Keratinocyte (primary cell): ENCODE measurements around the gene ADAMTS13. TPM values are rescaled to one million over a fixed set of nuclear protein-coding genes. Genes with fewer than 3 reads are reported as not detected.

Experiments used
- DNase-seq: peaks from one replicate; pipeline ENCODE4 v3.0.0-alpha.2; 2011; ENCODE audit warnings: low read depth, missing footprints, low spot score
- FAIRE-seq: peaks from 2 replicates; lab custom pipeline; 2011; peaks lifted over from hg19 to GRCh38; lab: Jason Lieb, UNC
- H2AFZ ChIP-seq: 2 replicates; pipeline ENCODE4 v1.6.0; 2012; ENCODE audit warnings: low read length, control low read depth, inconsistent platforms; ENCODE audit not compliant: control insufficient read depth
- H3K27ac ChIP-seq: 2 replicates; pipeline ENCODE4 v1.5.1; 2011; ENCODE audit warnings: low read length; ENCODE audit not compliant: control insufficient read depth, insufficient read depth
- H3K27me3 ChIP-seq: 3 replicates; pipeline ENCODE4 v1.6.0; 2011; ENCODE audit warnings: low read length; ENCODE audit not compliant: control insufficient read depth, insufficient read depth; ENCODE audit errors: extremely low read depth
- H3K36me3 ChIP-seq, 2 experiments: 2 replicates in 1 of 2; 3 replicates in 1 of 2; pipeline ENCODE4 v1.5.1; 2011; ENCODE audit warnings: low read length in 2 of 2, mild to moderate bottlenecking in 1 of 2; ENCODE audit not compliant: control insufficient read depth in 2 of 2, insufficient read depth in 2 of 2; ENCODE audit errors: extremely low read depth in 1 of 2
- H3K4me1 ChIP-seq: 3 replicates; pipeline ENCODE4 v1.5.1; 2011; ENCODE audit warnings: low read length; ENCODE audit not compliant: control insufficient read depth, insufficient read depth; ENCODE audit errors: extremely low read depth
- H3K4me2 ChIP-seq: 3 replicates; pipeline ENCODE4 v1.6.0; 2011; ENCODE audit warnings: low read depth, low read length; ENCODE audit not compliant: control insufficient read depth, insufficient read depth; ENCODE audit errors: extremely low read depth
- H3K4me3 ChIP-seq, 3 experiments: fragments of 200-600 bp in 1 of 3; sonication (generic) in 1 of 3; 2 replicates in 2 of 3; 3 replicates in 1 of 3; pipeline ENCODE4 v1.5.1; 2011 to 2016; ENCODE audit warnings: low read length in 3 of 3, mild to moderate bottlenecking in 3 of 3, control low read depth in 2 of 3, inconsistent platforms in 1 of 3, low read depth in 1 of 3, mixed read lengths in 1 of 3, mixed run types in 1 of 3, moderate library complexity in 1 of 3; ENCODE audit not compliant: control insufficient read depth in 2 of 3, insufficient read depth in 2 of 3; ENCODE audit errors: extremely low read depth in 1 of 3
- H3K79me2 ChIP-seq: 2 replicates; pipeline ENCODE4 v1.6.0; 2012; ENCODE audit warnings: low read length; ENCODE audit not compliant: control insufficient read depth, insufficient read depth
- H3K9ac ChIP-seq: 3 replicates; pipeline ENCODE4 v1.6.0; 2011; ENCODE audit warnings: low read length; ENCODE audit not compliant: control insufficient read depth, insufficient read depth; ENCODE audit errors: extremely low read depth
- H3K9me1 ChIP-seq: 3 replicates; pipeline ENCODE4 v1.6.0; 2011; ENCODE audit warnings: low read length; ENCODE audit not compliant: control insufficient read depth, insufficient read depth; ENCODE audit errors: extremely low read depth
- H3K9me3 ChIP-seq: 2 replicates; pipeline ENCODE4 v1.5.1; 2012; ENCODE audit warnings: low read depth, low read length; ENCODE audit not compliant: control insufficient read depth
- H4K20me1 ChIP-seq: 3 replicates; pipeline ENCODE4 v1.6.0; 2011; ENCODE audit warnings: low read length; ENCODE audit not compliant: control insufficient read depth, insufficient read depth; ENCODE audit errors: extremely low read depth
- CTCF ChIP-seq, 3 experiments: IDR thresholded peaks in 1 of 3; conservative IDR thresholded peaks in 1 of 3; optimal IDR thresholded peaks in 1 of 3; 2 replicates in 2 of 3; 3 replicates in 1 of 3; pipeline versions ENCODE3 to v1.5.1; 2011; ENCODE audit warnings: low read length in 3 of 3, mild to moderate bottlenecking in 3 of 3, moderate library complexity in 2 of 3, control low read depth in 1 of 3, inconsistent platforms in 1 of 3; ENCODE audit not compliant: insufficient read depth in 2 of 3; ENCODE audit errors: extremely low read depth in 1 of 3
- EZH2 ChIP-seq: IDR thresholded peaks from one replicate; pipeline ENCODE4 v1.6.1; 2012; ENCODE audit warnings: inconsistent platforms, mild to moderate bottlenecking, low read length, moderate library complexity
- dilution Hi-C: fragments of 300-500 bp; cut with MboI; formaldehyde crosslinking; loops from one replicate; pipeline ENCODE4 v1.7.0; 2020; ENCODE audit warnings: low sequenced_read_pairs; ENCODE audit not compliant: extremely low pct_ligation_motif_present
- polyA plus RNA-seq, 5 experiments: library from polyadenylated mRNA; depleted of rRNA in 3 of 5; stranded (reverse) in 3 of 5; stranded (forward) in 1 of 5; unstranded in 1 of 5; fragments of >200 nt; gene quantifications; 1 replicate in 1 of 5; 2 replicates in 3 of 5; 3 replicates in 1 of 5; pipeline versions ENCODE4 v1.2.1 to v1.2.3, GENCODE V29; 2011 to 2012; ENCODE audit warnings: missing spikeins in 2 of 5, low read depth in 1 of 5, low replicate concordance in 1 of 5

The ADAMTS13 gene
- polyA plus RNA-seq, 1 donor (not counting 4 experiments of a cell fraction or from before 2014, with no cell fraction given) = 1.1 TPM

DNA sequence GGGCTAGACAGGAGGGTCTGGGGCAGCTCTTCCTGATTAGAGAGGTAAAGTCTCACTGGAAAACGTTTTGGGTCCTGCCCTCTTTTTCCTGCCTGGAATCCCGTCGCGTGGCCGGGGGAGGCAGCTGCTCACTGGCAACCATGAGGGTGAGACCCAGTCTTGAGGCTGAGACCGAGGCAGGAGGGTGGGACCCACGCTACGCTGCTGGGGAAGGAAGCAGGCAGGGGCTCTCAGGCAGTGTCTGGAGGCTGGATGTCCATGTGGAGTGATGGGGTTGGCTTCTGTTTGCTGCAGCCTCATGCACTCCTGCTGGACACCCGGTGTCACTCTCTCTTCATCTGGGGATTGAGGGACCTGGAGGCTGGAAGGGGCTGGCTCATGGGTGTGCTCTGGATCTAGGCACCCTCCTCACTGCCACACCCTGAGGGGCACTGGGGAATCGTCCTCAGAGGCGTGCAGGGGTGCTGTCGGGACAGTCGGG, 68.1 kb downstream of the ADAMTS13 start:
- Histone ChIP-seq H3K79me2 (no peaks in the 10 kb centered on the region), H3K36me3 (no peaks in the 10 kb centered on the region), H3K27me3 (peaks cover 18% of the 10 kb centered on the region), H3K9me3 (no peaks in the 10 kb centered on the region), H2AFZ (no peak overlapping the region), H3K9me1 (no peaks in the 10 kb centered on the region), H3K4me2 (no peak overlapping the region), H4K20me1 (no peaks in the 10 kb centered on the region), H3K27ac (no peak overlapping the region), H3K4me1 (peaks cover 12% of the 10 kb centered on the region), H3K9ac (no peak overlapping the region), H3K4me3 (no peak overlapping the region)
- no peak for DNase-seq
- TF ChIP-seq EZH2 = no peak
- no peak for TF ChIP-seq CTCF (optimal IDR thresholded peaks at IDR 0.05 in 1 of 3, IDR thresholded peaks at IDR 0.05 in 1 of 3, conservative IDR thresholded peaks at IDR 0.05 in 1 of 3; ENCODE audit: extremely low read depth in 1 of 3, insufficient read depth in 2 of 3, low read length in 3 of 3)
- FAIRE-seq = no peak
- dilution Hi-C loops = no loop called here

DNA sequence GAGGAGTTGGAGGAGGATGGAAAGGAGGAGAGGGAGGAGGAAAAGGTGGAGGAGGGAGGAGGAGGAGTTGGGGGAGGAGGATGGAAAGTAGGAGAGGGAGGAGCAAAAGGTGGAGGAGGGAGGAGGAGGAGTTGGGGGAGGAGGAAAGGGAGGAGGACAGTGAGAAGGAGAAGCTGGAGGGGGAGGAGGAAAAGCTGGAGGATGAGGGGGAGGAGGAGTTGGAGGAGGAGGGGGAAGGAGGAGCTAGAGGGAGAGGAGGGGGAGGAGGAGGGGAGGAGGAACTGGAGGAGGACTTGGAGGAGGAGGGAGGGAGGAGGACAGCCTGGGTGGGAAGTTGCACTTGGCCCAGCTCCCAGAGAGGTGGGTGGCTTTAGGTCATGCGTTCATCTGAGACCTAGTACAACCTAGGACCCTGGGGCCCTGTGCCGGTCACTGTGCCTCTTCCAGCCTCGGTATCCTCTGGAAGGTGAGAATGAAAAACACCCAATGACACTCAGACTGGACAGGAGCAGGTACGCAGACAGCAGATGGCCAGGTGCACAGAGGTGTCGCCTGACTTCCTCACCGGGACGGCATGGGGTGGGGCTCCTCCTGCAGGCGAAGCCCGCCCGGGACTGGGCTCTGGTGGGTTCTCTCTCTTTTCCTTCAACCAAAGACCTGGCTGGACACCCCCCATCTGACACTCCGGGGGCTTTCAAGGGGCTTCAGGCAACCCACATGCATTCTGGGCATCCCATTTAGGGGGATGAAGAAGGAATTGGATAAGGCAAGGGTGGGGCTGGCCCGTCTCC, 68.9 kb downstream of the ADAMTS13 start:
- Histone ChIP-seq H3K9me3 (no peaks in the 10 kb centered on the region), H3K36me3 (no peaks in the 10 kb centered on the region), H3K79me2 (no peaks in the 10 kb centered on the region), H3K9me1 (no peaks in the 10 kb centered on the region), H3K9ac (no peak overlapping the region), H3K27me3 (peaks cover 18% of the 10 kb centered on the region), H2AFZ (no peak overlapping the region), H3K4me3 (no peak overlapping the region), H4K20me1 (no peaks in the 10 kb centered on the region), H3K4me1 (peaks cover 12% of the 10 kb centered on the region), H3K4me2 (no peak overlapping the region), H3K27ac (no peak overlapping the region)
- dilution Hi-C loops = no loop called here
- TF ChIP-seq CTCF (optimal IDR thresholded peaks at IDR 0.05 in 1 of 3, IDR thresholded peaks at IDR 0.05 in 1 of 3, conservative IDR thresholded peaks at IDR 0.05 in 1 of 3; ENCODE audit: extremely low read depth in 1 of 3, insufficient read depth in 2 of 3, low read length in 3 of 3) (no peak), EZH2 (no peak)
- DNase-seq (no peak), FAIRE-seq (no peak)
